Testis (tissue), 3 donors: ENCODE results near the gene RGS12. TPM values are rescaled to one million over a fixed set of nuclear protein-coding genes. Genes with fewer than 3 reads are reported as not detected.

ENCODE experiments used
- DNase-seq: peaks from one replicate; pipeline ENCODE4 v3.0.0-alpha.2; 2019
- H3K27ac ChIP-seq, 2 donors: fragments of 200-600 bp; sonication (generic); one replicate each; pipeline ENCODE4 v1.5.1; 2019
- H3K27me3 ChIP-seq: fragments of 200-600 bp; sonication (generic); one replicate; pipeline ENCODE4 v1.5.1; 2019
- H3K36me3 ChIP-seq: fragments of 200-600 bp; sonication (generic); one replicate; pipeline ENCODE4 v1.5.1; 2017; ENCODE audit warnings: low read depth; ENCODE audit errors: missing control alignments
- H3K4me1 ChIP-seq: fragments of 200-600 bp; sonication (generic); one replicate; pipeline ENCODE4 v1.5.1; 2019
- H3K4me3 ChIP-seq, 2 donors: fragments of 200-600 bp; sonication (generic); one replicate each; pipeline ENCODE4 v1.5.1; 2017 to 2019
- H3K9me3 ChIP-seq: fragments of 200-600 bp; sonication (generic); one replicate; pipeline ENCODE4 v1.5.1; 2017
- CTCF ChIP-seq, 3 experiments: fragments of 450-650 bp in 2 of 3; fragments of 200-600 bp in 1 of 3; sonication (generic) in 1 of 3; IDR thresholded peaks; one replicate each; pipeline ENCODE4 v1.5.1; 2016 to 2019; ENCODE audit warnings: antibody characterized with exemption in 3 of 3, mild to moderate bottlenecking in 2 of 3, moderate library complexity in 1 of 3
- POLR2A ChIP-seq: fragments of 450-650 bp; IDR thresholded peaks from one replicate; pipeline ENCODE4 v1.6.1; 2017; ENCODE audit warnings: antibody characterized with exemption, mild to moderate bottlenecking, moderate library complexity
- WGBS, 2 donors: methylation state at CpG; one replicate each; pipeline ENCODE4 v1.1.5; 2018; 5-methylcytosine and 5-hydroxymethylcytosine counted together
- intact Hi-C: fragments of 100-400 bp; cut with DNase I; formaldehyde crosslinking; loops from one replicate; pipeline ENCODE4 v1.15.1; 2023; ENCODE audit warnings: low total_unique reads
- polyA plus RNA-seq: library from polyadenylated mRNA; stranded (reverse); fragments of 350-450 nt; fragmentation: Illumina TruSeq; extraction: RNeasy Lipid Tissue Mini Kit (QIAGEN cat#74804); gene quantifications from one replicate; pipeline ENCODE4 v1.2.3, GENCODE V29; 2014; ENCODE audit warnings: low read depth, low replicate concordance; ENCODE audit not compliant: insufficient read depth
- total RNA-seq, 2 donors: library from RNA; depleted of rRNA; stranded (reverse); fragments of >200 nt; gene quantifications; one replicate each; pipeline ENCODE4 v1.2.3, GENCODE V29; 2016

The RGS12 gene
- total and polyA plus RNA-seq, 3 donors from 2014 or later = 25.0 to 68.2 (median 39.0) TPM

GRCh38 chr4:3268395-3269104, 24.3 kb upstream of the RGS12 start:
- no peaks in the 10 kb centered on the region for H3K4me1 ChIP-seq
- H3K36me3 ChIP-seq = no peaks in the 10 kb centered on the region
- H3K4me3 ChIP-seq = no peak overlapping the region
- DNase-seq = no peak
- whole genome bisulfite sequencing, 2 donors = 90 to 94% methylated on average over 13 to 17 of the region's 17 CpGs
- TF ChIP-seq CTCF (IDR thresholded peaks at IDR 0.05) = no peak
- no peak for TF ChIP-seq POLR2A
- intact Hi-C loops = no loop called here
- H3K9me3 ChIP-seq = no peaks in the 10 kb centered on the region
- H3K27ac ChIP-seq = no peak overlapping the region
- H3K27me3 ChIP-seq = no peaks in the 10 kb centered on the region

- H3K4me1 ChIP-seq = no peaks in the 10 kb centered on the region
- no peak overlapping the region for H3K27ac ChIP-seq
- H3K36me3 ChIP-seq = no peaks in the 10 kb centered on the region
- DNase-seq = no peak
- intact Hi-C loops = no loop called here
- H3K9me3 ChIP-seq = no peaks in the 10 kb centered on the region
- no peaks in the 10 kb centered on the region for H3K27me3 ChIP-seq
- 79 to 86% methylated on average over 22 to 24 of the region's 25 CpGs for WGBS, 2 donors
- H3K4me3 ChIP-seq = no peak overlapping the region
- TF ChIP-seq POLR2A = no peak
- TF ChIP-seq CTCF (IDR thresholded peaks at IDR 0.05) = no peak
These were observed 23.5 kb upstream of the RGS12 start for GRCh38 chr4:3269105-3269927.

DNA sequence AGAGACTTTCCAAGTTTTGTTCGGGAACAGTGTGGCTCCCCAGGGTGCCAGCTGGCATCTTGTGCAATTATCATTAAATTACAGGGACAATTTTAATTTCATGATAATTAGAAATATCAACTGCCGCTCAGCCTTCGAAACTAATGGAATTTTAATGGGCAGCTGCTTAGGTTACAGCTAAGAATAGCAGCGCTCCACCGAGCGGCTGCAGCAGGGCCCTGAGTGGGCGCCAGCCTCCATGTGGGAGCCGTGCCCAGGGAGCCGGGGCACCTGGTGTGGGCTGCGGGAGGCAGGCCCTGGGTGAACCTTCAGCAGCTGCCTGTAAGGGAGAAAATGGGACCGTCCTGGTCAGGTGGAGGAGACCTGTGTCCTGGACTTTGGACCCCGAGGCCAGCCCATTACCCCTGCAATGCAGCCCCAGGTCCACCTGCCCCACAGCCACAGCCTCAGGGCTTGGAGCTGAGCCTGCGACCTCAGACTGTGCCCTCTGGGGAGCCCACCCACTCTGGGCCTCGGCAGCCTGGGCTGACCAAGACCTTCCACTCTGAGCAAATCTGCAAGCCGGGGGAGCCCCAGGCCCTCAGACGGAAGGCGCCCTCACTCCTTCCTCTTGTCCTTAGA, 22.7 kb upstream of the RGS12 start:
- 71% methylated on average over 16 to 17 of the region's 17 CpGs for WGBS, 2 donors
- intact Hi-C loops = no loop called here
- no peaks in the 10 kb centered on the region for H3K9me3 ChIP-seq
- no peak for TF ChIP-seq POLR2A
- no peak for TF ChIP-seq CTCF (IDR thresholded peaks at IDR 0.05)
- no peak overlapping the region for H3K4me3 ChIP-seq
- no peaks in the 10 kb centered on the region for H3K27me3 ChIP-seq
- H3K27ac ChIP-seq = no peak overlapping the region
- no peak for DNase-seq
- H3K4me1 ChIP-seq = no peaks in the 10 kb centered on the region
- H3K36me3 ChIP-seq = no peaks in the 10 kb centered on the region

DNA sequence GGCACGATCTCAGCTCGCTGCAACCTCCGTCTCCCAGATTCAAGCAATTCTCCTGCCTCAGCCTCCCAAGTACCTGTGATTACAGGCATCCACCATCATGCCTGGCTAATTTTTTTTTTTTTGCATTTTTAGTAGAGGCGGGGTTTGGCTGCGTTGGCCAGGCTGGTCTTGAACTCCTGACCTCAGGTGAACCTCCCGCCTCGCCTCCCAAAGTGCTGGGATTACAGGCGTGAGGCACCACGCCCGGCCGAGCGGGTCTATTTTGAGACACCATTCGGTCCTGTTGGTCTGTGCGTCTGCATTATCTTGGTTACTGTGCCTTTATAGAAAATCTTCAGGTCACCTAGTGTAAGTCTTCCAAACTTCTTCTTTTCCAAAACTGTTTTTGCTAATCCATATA, 21.7 kb upstream of the RGS12 start:
- no peaks in the 10 kb centered on the region for H3K27me3 ChIP-seq
- no peaks in the 10 kb centered on the region for H3K9me3 ChIP-seq
- intact Hi-C loops = no loop called here
- H3K4me1 ChIP-seq = no peaks in the 10 kb centered on the region
- TF ChIP-seq POLR2A = no peak
- TF ChIP-seq CTCF (IDR thresholded peaks at IDR 0.05) = no peak
- 89% methylated on average over 14 of the region's 14 CpGs for WGBS, 2 donors
- no peak for DNase-seq
- no peak overlapping the region for H3K4me3 ChIP-seq
- H3K36me3 ChIP-seq = no peaks in the 10 kb centered on the region
- no peak overlapping the region for H3K27ac ChIP-seq
